Neural progenitor cell (in vitro differentiated cells): ENCODE results near the gene PWWP2B. TPM values are rescaled to one million over a fixed set of nuclear protein-coding genes. Genes with fewer than 3 reads are reported as not detected.

Experiments used
- DNase-seq: peaks from one replicate; pipeline ENCODE4 v3.0.0-alpha.2; 2016; ENCODE audit warnings: low spot score
- H2AFZ ChIP-seq: fragments of 200-600 bp; sonication (generic); replicated peaks from 2 replicates; pipeline ENCODE4 v1.6.1; 2016; ENCODE audit warnings: antibody characterized with exemption
- H3F3A ChIP-seq: fragments of 200-600 bp; sonication (generic); 2 replicates; pipeline ENCODE4 v1.6.1; 2016; ENCODE audit warnings: antibody characterized with exemption, low read depth
- H3K27ac ChIP-seq: fragments of 200-600 bp; sonication (generic); 2 replicates; pipeline ENCODE4 v1.5.1; 2016; ENCODE audit warnings: mild to moderate bottlenecking
- H3K27me3 ChIP-seq: fragments of 200-600 bp; sonication (generic); 2 replicates; pipeline ENCODE4 v1.6.1; 2016; ENCODE audit warnings: mild to moderate bottlenecking, moderate library complexity
- H3K36me3 ChIP-seq: fragments of 200-600 bp; sonication (generic); 2 replicates; pipeline ENCODE4 v1.5.1; 2016
- H3K4me1 ChIP-seq: fragments of 200-600 bp; sonication (generic); 2 replicates; pipeline ENCODE4 v1.6.1; 2016; ENCODE audit warnings: mixed run types
- H3K4me2 ChIP-seq: fragments of 200-600 bp; sonication (generic); 2 replicates; pipeline ENCODE4 v1.6.1; 2016
- H3K4me3 ChIP-seq: fragments of 200-600 bp; sonication (generic); 2 replicates; pipeline ENCODE4 v1.5.1; 2016
- H3K79me2 ChIP-seq: fragments of 200-600 bp; sonication (generic); 2 replicates; pipeline ENCODE4 v1.6.1; 2016; ENCODE audit warnings: low read depth
- H3K9ac ChIP-seq: fragments of 200-600 bp; sonication (generic); 2 replicates; pipeline ENCODE4 v1.6.1; 2016
- H3K9me3 ChIP-seq: fragments of 200-600 bp; sonication (generic); 2 replicates; pipeline ENCODE4 v1.5.1; 2016; ENCODE audit warnings: low read depth
- H4K20me1 ChIP-seq: fragments of 200-600 bp; sonication (generic); 2 replicates; pipeline ENCODE4 v1.6.1; 2016; ENCODE audit warnings: low read depth
- H3K27ac Mint-ChIP-seq: 3 replicates; pipeline ENCODE4 v1.8.0; 2021; ENCODE audit warnings: mixed read lengths
- H3K27me3 Mint-ChIP-seq: 2 replicates; pipeline ENCODE4 v1.8.0; 2022; ENCODE audit warnings: low read depth, mild to moderate bottlenecking, inconsistent platforms, moderate library complexity, mixed read lengths; ENCODE audit not compliant: insufficient read depth
- H3K36me3 Mint-ChIP-seq: 3 replicates; pipeline ENCODE4 v1.8.0; 2021; ENCODE audit warnings: mixed read lengths
- H3K4me1 Mint-ChIP-seq: 3 replicates; pipeline ENCODE4 v1.8.0; 2021; ENCODE audit warnings: mixed read lengths
- H3K4me3 Mint-ChIP-seq: 3 replicates; pipeline ENCODE4 v1.8.0; 2021; ENCODE audit warnings: mild to moderate bottlenecking, moderate library complexity, mixed read lengths
- H3K9me3 Mint-ChIP-seq: 3 replicates; pipeline ENCODE4 v1.8.0; 2020; ENCODE audit warnings: mixed read lengths
- EZH2 ChIP-seq: fragments of 200-600 bp; sonication (generic); IDR thresholded peaks from 2 replicates; pipeline ENCODE4 v1.6.1; 2017; ENCODE audit warnings: antibody characterized with exemption, mild to moderate bottlenecking, moderate library complexity
- EZH2phosphoT487 ChIP-seq: fragments of 200-600 bp; sonication (generic); IDR thresholded peaks from 2 replicates; pipeline ENCODE4 v1.6.1; 2017; ENCODE audit warnings: antibody characterized with exemption
- total RNA-seq: library from RNA; depleted of rRNA; stranded (reverse); fragments of >200 nt; gene quantifications from 2 replicates; pipeline ENCODE4 v1.2.3, GENCODE V29; 2015; ENCODE audit warnings: low replicate concordance
- TF ChIP-seq, protein P1 (sequence below): fragments of 200-600 bp; sonication (generic); IDR thresholded peaks from 2 replicates; pipeline ENCODE4 v1.5.1; 2017; ENCODE audit warnings: antibody characterized with exemption, mild to moderate bottlenecking

Gene PWWP2B
- total RNA-seq, 1 donor from 2014 or later: 0.34 TPM

DNA sequence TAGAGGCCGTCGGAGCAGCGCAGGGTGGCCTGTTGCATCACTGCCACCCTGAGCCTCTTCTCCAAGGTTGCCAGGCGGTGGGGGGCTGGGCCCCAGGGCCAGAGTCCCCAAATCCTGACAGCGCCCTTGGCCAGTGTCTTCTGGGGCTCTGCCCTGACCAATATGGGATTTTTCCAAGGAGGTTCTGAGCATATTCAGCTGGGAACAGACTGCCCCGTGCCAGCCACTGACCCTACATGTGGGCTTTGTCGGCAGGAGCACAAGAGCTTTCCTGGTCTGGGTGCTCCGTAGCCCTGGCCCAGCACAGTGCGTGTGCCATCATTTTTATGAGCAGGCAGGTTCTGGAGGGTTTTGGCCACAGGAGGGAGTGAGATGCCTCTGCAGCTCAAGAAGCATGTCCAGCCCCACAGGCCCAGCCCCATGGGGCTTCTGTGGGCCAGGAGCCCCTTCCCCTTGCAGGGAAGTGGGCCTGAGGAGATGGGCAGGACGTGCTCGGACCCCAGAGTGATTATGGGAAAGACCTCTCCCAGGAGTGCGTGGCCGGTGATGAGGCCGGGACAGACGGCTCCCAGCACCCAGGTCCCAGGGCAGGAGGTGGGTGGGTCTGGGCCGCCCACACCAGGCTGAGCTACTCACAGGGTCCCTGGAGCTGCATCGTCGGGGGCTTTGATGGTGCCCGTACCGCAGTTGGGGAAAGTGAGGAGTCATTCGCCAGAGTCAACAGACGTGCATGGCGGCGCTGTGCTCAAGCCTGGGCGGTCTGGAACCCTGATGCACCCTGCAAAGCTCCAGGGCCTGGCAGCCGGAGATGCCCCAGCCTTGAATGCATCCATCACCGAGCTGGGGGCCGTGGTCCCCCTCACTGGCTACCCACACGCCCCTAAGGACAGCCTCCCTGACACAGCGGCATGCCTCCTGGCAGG, 66.6 kb downstream of the PWWP2B start:
- Histone ChIP-seq H3K4me1 (no peaks in the 10 kb centered on the region), H3F3A (no peaks in the 10 kb centered on the region), H3K9ac (no peak overlapping the region), H2AFZ (no peak overlapping the region), H3K36me3 (no peaks in the 10 kb centered on the region), H3K9me3 (no peaks in the 10 kb centered on the region), H3K4me3 (no peak overlapping the region), H3K27ac (no peak overlapping the region), H3K27me3 (peaks cover 10% of the 10 kb centered on the region), H3K4me2 (no peak overlapping the region), H4K20me1 (no peaks in the 10 kb centered on the region), H3K79me2 (no peaks in the 10 kb centered on the region)
- Mint-ChIP-seq H3K9me3 (no peaks in the 10 kb centered on the region), H3K27ac (no peak overlapping the region), H3K4me3 (no peak overlapping the region), H3K4me1 (peaks cover 2% of the 10 kb centered on the region), H3K36me3 (no peaks in the 10 kb centered on the region), H3K27me3 (peaks cover 8% of the 10 kb centered on the region)
- TF ChIP-seq, protein P1, sequence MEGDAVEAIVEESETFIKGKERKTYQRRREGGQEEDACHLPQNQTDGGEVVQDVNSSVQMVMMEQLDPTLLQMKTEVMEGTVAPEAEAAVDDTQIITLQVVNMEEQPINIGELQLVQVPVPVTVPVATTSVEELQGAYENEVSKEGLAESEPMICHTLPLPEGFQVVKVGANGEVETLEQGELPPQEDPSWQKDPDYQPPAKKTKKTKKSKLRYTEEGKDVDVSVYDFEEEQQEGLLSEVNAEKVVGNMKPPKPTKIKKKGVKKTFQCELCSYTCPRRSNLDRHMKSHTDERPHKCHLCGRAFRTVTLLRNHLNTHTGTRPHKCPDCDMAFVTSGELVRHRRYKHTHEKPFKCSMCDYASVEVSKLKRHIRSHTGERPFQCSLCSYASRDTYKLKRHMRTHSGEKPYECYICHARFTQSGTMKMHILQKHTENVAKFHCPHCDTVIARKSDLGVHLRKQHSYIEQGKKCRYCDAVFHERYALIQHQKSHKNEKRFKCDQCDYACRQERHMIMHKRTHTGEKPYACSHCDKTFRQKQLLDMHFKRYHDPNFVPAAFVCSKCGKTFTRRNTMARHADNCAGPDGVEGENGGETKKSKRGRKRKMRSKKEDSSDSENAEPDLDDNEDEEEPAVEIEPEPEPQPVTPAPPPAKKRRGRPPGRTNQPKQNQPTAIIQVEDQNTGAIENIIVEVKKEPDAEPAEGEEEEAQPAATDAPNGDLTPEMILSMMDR: peak; percentile 11
- TF ChIP-seq EZH2: no peak
- no peak for DNase-seq

DNA sequence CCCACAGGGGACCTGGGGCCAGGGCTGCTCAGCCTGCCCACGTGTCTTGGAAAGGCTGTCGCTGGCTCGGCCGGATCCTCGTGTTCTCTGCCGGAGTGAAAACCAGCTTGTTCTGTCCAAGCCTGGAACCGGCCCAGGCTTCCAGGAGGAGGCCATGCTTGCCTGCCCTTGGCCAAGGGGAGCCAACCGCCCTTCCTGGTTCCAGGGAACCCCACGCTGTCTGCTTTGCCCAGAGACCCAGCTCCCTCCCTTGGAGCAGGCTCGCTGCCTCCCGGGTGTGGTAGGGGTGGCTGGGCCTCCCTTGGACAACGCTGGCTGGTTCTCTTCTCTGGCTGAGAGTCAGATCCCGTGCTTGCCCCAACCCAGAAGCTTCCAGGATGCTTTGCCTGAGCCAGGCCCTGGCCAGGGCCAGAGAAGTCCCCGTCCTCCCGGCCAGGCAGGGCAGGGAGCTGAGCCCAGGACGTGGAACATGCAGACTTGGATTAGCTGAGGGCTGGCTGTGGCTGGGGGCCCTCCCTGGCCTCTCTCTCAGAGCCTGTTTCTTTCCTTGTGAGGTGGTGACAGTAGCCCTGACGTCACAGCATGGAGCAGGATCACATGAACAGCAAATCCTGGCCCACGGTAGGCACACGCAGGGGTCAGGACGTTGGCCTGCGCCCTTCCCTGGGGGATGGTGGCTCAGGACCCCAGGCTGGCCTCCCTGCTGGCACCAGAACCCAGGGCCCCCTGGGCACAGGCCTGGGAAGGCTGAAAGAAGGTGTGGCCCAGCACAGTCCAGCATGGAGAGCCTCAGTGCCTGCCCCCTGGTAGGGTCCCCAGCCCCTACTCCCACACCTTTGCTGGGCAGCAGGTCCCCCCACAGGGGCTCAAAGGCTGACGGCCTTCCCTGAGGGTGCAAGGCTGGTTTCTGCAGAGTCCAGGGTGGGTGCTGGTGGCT, 67.5 kb downstream of the PWWP2B start:
- H3K4me2 ChIP-seq: no peak overlapping the region
- no peaks in the 10 kb centered on the region for H3K79me2 ChIP-seq
- no peak overlapping the region for H3K9ac ChIP-seq

DNA sequence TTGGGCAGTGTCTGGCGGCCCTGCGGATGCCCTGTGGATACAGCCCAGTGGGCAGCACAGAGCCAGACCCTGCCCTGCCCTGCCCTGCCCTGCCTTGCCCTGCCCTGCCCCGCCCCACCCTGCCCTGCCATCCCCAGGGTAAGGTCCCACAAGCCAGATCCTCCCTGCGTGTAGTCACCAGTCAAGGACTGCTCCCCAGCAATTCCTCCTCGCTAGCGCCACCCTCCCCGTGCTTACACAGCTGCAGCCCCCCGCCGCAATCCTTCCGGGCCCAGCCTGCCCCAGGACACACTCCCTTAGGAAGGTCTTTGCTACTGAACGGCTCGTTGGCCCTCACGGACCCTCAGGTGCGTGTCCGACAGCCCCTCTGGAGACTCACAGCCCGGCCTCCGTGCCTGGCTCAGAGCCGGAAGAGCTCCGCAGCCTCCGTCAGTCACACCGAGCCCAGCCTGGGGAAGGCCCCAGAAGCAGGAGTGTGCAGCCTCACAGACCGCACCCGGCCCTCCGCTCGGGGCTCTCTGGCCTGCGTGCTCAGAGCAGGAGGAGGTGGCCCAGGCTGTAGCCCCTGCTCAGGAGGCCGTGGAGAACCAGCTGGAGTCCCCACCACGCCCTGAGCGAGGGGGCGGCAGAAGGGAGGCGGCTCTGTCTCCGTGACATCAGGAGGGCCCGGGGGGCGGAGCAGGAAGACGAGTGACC, 68.3 kb downstream of the PWWP2B start:
- TF ChIP-seq, protein P1: peak; percentile 18
- no peak for TF ChIP-seq EZH2
- H3K27me3 Mint-ChIP-seq: peaks cover 2% of the 10 kb centered on the region

More for the DNA sequence above, 67.5 kb downstream of the PWWP2B start:
- H3K36me3 ChIP-seq: no peaks in the 10 kb centered on the region
- no peak for TF ChIP-seq EZH2
- no peak for TF ChIP-seq EZH2phosphoT487
- TF ChIP-seq, protein P1: no peak
- H3K9me3 ChIP-seq: no peaks in the 10 kb centered on the region
- H3K4me3 Mint-ChIP-seq: no peak overlapping the region
- H3K36me3 Mint-ChIP-seq: no peaks in the 10 kb centered on the region
- no peaks in the 10 kb centered on the region for H3F3A ChIP-seq
- no peak overlapping the region for H3K4me3 ChIP-seq
- no peaks in the 10 kb centered on the region for H3K9me3 Mint-ChIP-seq
- H3K27ac Mint-ChIP-seq: no peak overlapping the region
- peaks cover 5% of the 10 kb centered on the region for H3K4me1 Mint-ChIP-seq
- H4K20me1 ChIP-seq: no peaks in the 10 kb centered on the region
- peaks cover 6% of the 10 kb centered on the region for H3K27me3 Mint-ChIP-seq
- H2AFZ ChIP-seq: no peak overlapping the region
- no peak overlapping the region for H3K27ac ChIP-seq
- no peak for DNase-seq
- H3K4me1 ChIP-seq: no peaks in the 10 kb centered on the region
- H3K27me3 ChIP-seq: peaks cover 1% of the 10 kb centered on the region

More for the DNA sequence above, 68.3 kb downstream of the PWWP2B start:
- Histone ChIP-seq H3K4me1 (no peaks in the 10 kb centered on the region), H3K27ac (no peak overlapping the region), H3K27me3 (no peaks in the 10 kb centered on the region), H2AFZ (no peak overlapping the region), H3K9ac (no peak overlapping the region), H3K79me2 (no peaks in the 10 kb centered on the region), H3K4me2 (no peak overlapping the region), H3K36me3 (no peaks in the 10 kb centered on the region), H3K4me3 (no peak overlapping the region), H4K20me1 (no peaks in the 10 kb centered on the region), H3K9me3 (no peaks in the 10 kb centered on the region), H3F3A (no peaks in the 10 kb centered on the region)
- DNase-seq: peak; percentile 49
- Mint-ChIP-seq H3K27ac (no peak overlapping the region), H3K4me3 (no peak overlapping the region), H3K9me3 (no peaks in the 10 kb centered on the region), H3K36me3 (no peaks in the 10 kb centered on the region), H3K4me1 (peaks cover 12% of the 10 kb centered on the region)
